Natural killer cell (primary cell): Measurements from ENCODE around the gene ARHGAP26. TPM values are rescaled to one million over a fixed set of nuclear protein-coding genes. Genes with fewer than 3 reads are reported as not detected.
A peak's percentile ranks its signal among the peaks of the same experiment; 100 is the strongest.

Source experiments
- ATAC-seq, 3 donors: fragments of 150-1000 bp in 2 of 3; fragments of 200-7000 bp in 1 of 3; cut with Tn5 transposase; 1 replicate in 1 of 3; 2 replicates in 2 of 3; pipeline ENCODE4 v1.10.0; 2021; ENCODE audit warnings: mild to moderate bottlenecking in 2 of 3, moderate library complexity in 2 of 3
- DNase-seq, 2 donors: peaks; one replicate each; pipeline versions ENCODE4 v3.0.0 to v3.0.0-alpha.2; 2013 to 2021; ENCODE audit warnings: mixed read lengths in 1 of 2
- H3K27ac ChIP-seq: one replicate; pipeline ENCODE4 v1.5.1; 2013; ENCODE audit warnings: mild to moderate bottlenecking, low read length
- H3K27me3 ChIP-seq: one replicate; pipeline ENCODE4 v1.6.1; 2013; ENCODE audit warnings: low read length; ENCODE audit not compliant: control insufficient read depth, insufficient read depth
- H3K36me3 ChIP-seq: one replicate; pipeline ENCODE4 v1.6.1; 2013; ENCODE audit warnings: low read length; ENCODE audit not compliant: control insufficient read depth, insufficient read depth
- H3K4me1 ChIP-seq: one replicate; pipeline ENCODE4 v1.6.1; 2013; ENCODE audit warnings: low read length; ENCODE audit not compliant: control insufficient read depth, insufficient read depth
- H3K4me3 ChIP-seq: one replicate; pipeline ENCODE4 v1.5.1; 2013; ENCODE audit warnings: low read length
- H3K9me3 ChIP-seq: one replicate; pipeline ENCODE4 v1.6.1; 2013; ENCODE audit warnings: low read length; ENCODE audit not compliant: control insufficient read depth, insufficient read depth
- H3K27ac Mint-ChIP-seq, 2 donors: one replicate each; pipeline ENCODE4 v1.8.0; 2022; ENCODE audit warnings: mild to moderate bottlenecking in 2 of 2, mixed read lengths in 2 of 2, moderate library complexity in 1 of 2
- H3K27me3 Mint-ChIP-seq, 2 donors: one replicate each; pipeline ENCODE4 v1.8.0; 2022; ENCODE audit warnings: low read depth in 2 of 2, mixed read lengths in 2 of 2
- H3K36me3 Mint-ChIP-seq: one replicate; pipeline ENCODE4 v1.8.0; 2022; ENCODE audit warnings: mixed read lengths
- H3K4me1 Mint-ChIP-seq, 2 donors: one replicate each; pipeline ENCODE4 v1.8.0; 2022; ENCODE audit warnings: mixed read lengths in 2 of 2
- H3K4me3 Mint-ChIP-seq: one replicate; pipeline ENCODE4 v1.8.0; 2022; ENCODE audit warnings: mild to moderate bottlenecking, moderate library complexity, mixed read lengths
- H3K9me3 Mint-ChIP-seq, 2 donors: one replicate each; pipeline ENCODE4 v1.8.0; 2022; ENCODE audit warnings: mixed read lengths in 2 of 2
- WGBS: methylation state at CpG from one replicate; pipeline ENCODE4 v1.1.7; 2013; ENCODE audit warnings: missing lambda C conversion rate; ENCODE audit not compliant: insufficient coverage; 5-methylcytosine and 5-hydroxymethylcytosine counted together
- intact Hi-C: fragments of 100-400 bp; cut with micrococcal nuclease; formaldehyde crosslinking; loops from one replicate; pipeline ENCODE4 v1.14.2; 2022
- total RNA-seq, 4 donors: library from RNA; stranded (reverse); fragments of 120-200 nt in 1 of 4; gene quantifications; one replicate each; pipeline versions ENCODE4 v1.2.3 to v1.2.4, GENCODE V29; 2013 to 2022
- TF ChIP-seq, protein P1 (sequence below): fragments of 200-600 bp; IDR thresholded peaks from one replicate; pipeline ENCODE4 v1.8.0; 2022; ENCODE audit warnings: antibody characterized with exemption

The ARHGAP26 gene
- total RNA-seq, 3 donors from 2014 or later (not counting 1 experiment from before 2014, with no cell fraction given): 153 to 159 (median 158) TPM

DNA sequence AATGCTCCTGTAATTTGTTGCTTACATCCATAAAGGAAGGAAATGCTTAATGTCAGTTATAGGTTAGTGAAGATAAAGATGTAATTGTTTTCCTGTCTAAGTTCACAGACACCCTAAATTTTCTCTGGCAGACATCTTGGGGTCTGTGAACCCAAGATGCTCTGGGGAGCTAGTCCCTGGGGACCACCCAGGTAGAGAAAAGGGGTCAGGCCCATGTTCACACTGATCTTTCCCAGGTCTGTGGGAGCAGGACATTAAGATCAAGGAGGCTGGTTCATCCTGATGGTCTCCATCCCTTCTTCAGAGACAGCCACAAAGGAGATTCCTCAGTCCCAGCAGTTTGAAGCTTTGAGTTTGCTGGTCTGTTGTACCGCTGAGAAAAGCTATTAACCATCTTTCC lies 267.5 kb downstream of the ARHGAP26 start:
- WGBS: 100% methylated on average over 1 of the region's 1 CpG
- intact Hi-C loops: no loop called here
- Mint-ChIP-seq H3K27ac (peak overlapping the region; percentile 11 to 18), H3K4me3 (no peak overlapping the region), H3K4me1 (peaks cover 15 to 33% of the 10 kb centered on the region in 2 donors), H3K9me3 (no peaks in the 10 kb centered on the region), H3K27me3 (no peaks in the 10 kb centered on the region), H3K36me3 (no peaks in the 10 kb centered on the region)
- DNase-seq: no peak
- Histone ChIP-seq H3K4me3 (no peak overlapping the region), H3K36me3 (peaks cover 24% of the 10 kb centered on the region), H3K4me1 (no peaks in the 10 kb centered on the region), H3K9me3 (no peaks in the 10 kb centered on the region), H3K27me3 (no peaks in the 10 kb centered on the region), H3K27ac (no peak overlapping the region)
- ATAC-seq: no peak
- TF ChIP-seq, protein P1, sequence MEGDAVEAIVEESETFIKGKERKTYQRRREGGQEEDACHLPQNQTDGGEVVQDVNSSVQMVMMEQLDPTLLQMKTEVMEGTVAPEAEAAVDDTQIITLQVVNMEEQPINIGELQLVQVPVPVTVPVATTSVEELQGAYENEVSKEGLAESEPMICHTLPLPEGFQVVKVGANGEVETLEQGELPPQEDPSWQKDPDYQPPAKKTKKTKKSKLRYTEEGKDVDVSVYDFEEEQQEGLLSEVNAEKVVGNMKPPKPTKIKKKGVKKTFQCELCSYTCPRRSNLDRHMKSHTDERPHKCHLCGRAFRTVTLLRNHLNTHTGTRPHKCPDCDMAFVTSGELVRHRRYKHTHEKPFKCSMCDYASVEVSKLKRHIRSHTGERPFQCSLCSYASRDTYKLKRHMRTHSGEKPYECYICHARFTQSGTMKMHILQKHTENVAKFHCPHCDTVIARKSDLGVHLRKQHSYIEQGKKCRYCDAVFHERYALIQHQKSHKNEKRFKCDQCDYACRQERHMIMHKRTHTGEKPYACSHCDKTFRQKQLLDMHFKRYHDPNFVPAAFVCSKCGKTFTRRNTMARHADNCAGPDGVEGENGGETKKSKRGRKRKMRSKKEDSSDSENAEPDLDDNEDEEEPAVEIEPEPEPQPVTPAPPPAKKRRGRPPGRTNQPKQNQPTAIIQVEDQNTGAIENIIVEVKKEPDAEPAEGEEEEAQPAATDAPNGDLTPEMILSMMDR: no peak

DNA sequence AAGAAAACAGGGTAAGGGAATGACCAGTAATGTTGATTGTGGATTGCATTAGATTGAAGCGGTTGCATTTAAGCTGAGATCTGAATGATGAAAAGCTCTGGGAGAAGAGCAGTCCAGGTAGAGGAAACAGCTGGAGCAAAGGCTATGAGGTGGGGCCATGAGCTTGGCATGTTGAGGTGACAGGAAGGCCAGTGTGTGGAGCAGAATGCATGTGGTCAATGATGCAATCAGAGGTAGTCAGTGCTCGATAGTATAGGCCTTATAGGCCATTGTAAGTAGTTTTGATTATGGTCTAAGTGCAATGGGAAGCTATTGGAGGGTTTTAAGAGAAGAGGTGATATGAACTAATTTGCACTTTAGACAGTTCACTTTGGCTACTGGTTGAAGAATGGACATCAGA lies 270.4 kb downstream of the ARHGAP26 start:
- H3K36me3 ChIP-seq: peaks cover 42% of the 10 kb centered on the region
- no peak overlapping the region for H3K4me3 ChIP-seq
- no peak overlapping the region for H3K27ac ChIP-seq
- H3K4me1 Mint-ChIP-seq: peaks cover 15 to 24% of the 10 kb centered on the region in 2 donors
- no peaks in the 10 kb centered on the region for H3K9me3 ChIP-seq
- no peaks in the 10 kb centered on the region for H3K9me3 Mint-ChIP-seq
- no peaks in the 10 kb centered on the region for H3K27me3 ChIP-seq
- DNase-seq (no peak), ATAC-seq (no peak)
- TF ChIP-seq, protein P1: no peak
- 84% methylated on average over 2 of the region's 2 CpGs for WGBS
- intact Hi-C loops: no loop called here
- H3K4me1 ChIP-seq: no peaks in the 10 kb centered on the region
- H3K4me3 Mint-ChIP-seq: no peak overlapping the region
- peak overlapping the region in 1 of 2 donors; percentile 31 for H3K27ac Mint-ChIP-seq
- H3K27me3 Mint-ChIP-seq: no peaks in the 10 kb centered on the region
- H3K36me3 Mint-ChIP-seq: no peaks in the 10 kb centered on the region

DNA sequence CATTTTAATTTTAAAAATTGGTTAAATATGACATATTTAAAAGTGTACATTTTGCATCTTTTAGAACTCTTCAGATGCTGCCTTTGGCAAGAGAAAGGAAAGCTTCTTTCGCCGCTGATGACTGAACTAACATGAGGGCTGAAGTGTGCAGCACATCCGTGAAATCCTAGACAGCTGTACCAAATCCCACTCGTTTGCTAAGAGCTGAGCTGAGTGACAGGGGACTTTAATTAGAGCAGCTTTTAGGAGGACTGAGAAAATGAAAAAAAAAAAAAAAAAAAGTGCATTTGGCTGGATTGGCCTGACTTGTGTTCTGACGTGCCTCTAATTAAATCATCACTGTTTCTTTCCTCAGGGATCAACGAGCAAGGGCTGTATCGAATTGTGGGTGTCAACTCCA lies 271.3 kb downstream of the ARHGAP26 start:
- Mint-ChIP-seq H3K36me3 (no peaks in the 10 kb centered on the region), H3K27ac (no peak overlapping the region), H3K4me1 (peaks cover 10 to 19% of the 10 kb centered on the region in 2 donors), H3K9me3 (no peaks in the 10 kb centered on the region), H3K4me3 (no peak overlapping the region), H3K27me3 (no peaks in the 10 kb centered on the region)
- DNase-seq (no peak), ATAC-seq (no peak)
- intact Hi-C loops: no loop called here
- Histone ChIP-seq H3K27ac (no peak overlapping the region), H3K27me3 (no peaks in the 10 kb centered on the region), H3K9me3 (no peaks in the 10 kb centered on the region), H3K4me3 (no peak overlapping the region), H3K36me3 (peaks cover 42% of the 10 kb centered on the region), H3K4me1 (no peaks in the 10 kb centered on the region)
- WGBS: 96% methylated on average over 7 of the region's 7 CpGs
- TF ChIP-seq, protein P1: no peak

DNA sequence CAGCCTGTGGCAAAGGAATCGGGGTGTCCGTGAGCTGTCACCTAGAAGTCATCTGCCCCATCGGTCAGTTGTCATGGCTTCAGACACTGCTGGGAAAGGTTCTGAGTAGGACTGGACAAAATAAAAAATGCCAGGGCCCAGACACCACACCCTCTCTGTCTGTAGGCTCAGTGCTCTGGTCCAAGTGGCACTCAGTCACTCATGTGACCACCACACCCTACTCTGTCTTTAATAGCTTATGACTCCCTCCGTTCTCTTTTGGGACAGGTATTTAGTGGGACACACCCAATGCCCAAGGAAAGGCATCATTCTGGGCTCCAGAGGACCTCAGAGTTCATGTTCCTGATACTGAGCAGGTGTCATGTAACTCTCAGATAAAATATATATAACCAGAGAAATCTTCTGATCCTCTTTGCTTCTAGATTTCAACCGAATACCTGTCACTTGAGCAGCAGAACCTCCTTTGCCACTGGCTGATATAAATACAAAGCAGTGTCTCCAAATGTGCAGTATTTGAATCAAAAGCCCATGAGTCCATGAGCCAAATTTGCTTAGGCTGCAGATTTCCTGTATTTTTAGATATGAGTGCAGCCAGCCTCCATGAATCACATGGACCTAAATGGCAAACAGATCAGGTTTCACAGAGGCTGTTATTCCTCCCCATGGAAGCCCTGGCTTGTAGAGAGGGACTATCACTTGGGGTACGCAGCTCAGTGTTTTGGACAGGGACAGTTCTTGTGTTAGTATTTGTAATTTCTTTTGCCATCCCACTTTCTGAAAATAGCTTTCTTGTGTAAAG lies 272.0 kb downstream of the ARHGAP26 start:
- 97% methylated on average over 6 of the region's 6 CpGs for WGBS
- H3K9me3 ChIP-seq: no peaks in the 10 kb centered on the region
- H3K4me3 ChIP-seq: no peak overlapping the region
- no peaks in the 10 kb centered on the region for H3K27me3 ChIP-seq
- DNase-seq (no peak), ATAC-seq (no peak)
- H3K36me3 ChIP-seq: peaks cover 42% of the 10 kb centered on the region
- TF ChIP-seq, protein P1: no peak
- no peaks in the 10 kb centered on the region for H3K9me3 Mint-ChIP-seq
- no peaks in the 10 kb centered on the region for H3K4me1 ChIP-seq
- no peak overlapping the region for H3K4me3 Mint-ChIP-seq
- intact Hi-C loops: no loop called here
- H3K27me3 Mint-ChIP-seq: no peaks in the 10 kb centered on the region
- H3K27ac ChIP-seq: no peak overlapping the region
- H3K36me3 Mint-ChIP-seq: no peaks in the 10 kb centered on the region
- H3K4me1 Mint-ChIP-seq: peaks cover 8 to 21% of the 10 kb centered on the region in 2 donors
- H3K27ac Mint-ChIP-seq: no peak overlapping the region
